AG10803 (cell line): ENCODE measurements around the gene GOLGA6L26.
"Not testable (repeated sequence)": the region's sequence is repeated elsewhere in the genome, so short reads cannot be mapped to it uniquely, and the experiment has no call there.

Experiments
- DNase-seq: peaks from one replicate; pipeline ENCODE4 v3.0.0; 2010; ENCODE audit warnings: low read depth
- H3K4me3 ChIP-seq: 2 replicates; pipeline ENCODE4 v1.5.1; 2011; ENCODE audit warnings: mild to moderate bottlenecking, low read length, control low read depth

The GOLGA6L26 gene

DNA sequence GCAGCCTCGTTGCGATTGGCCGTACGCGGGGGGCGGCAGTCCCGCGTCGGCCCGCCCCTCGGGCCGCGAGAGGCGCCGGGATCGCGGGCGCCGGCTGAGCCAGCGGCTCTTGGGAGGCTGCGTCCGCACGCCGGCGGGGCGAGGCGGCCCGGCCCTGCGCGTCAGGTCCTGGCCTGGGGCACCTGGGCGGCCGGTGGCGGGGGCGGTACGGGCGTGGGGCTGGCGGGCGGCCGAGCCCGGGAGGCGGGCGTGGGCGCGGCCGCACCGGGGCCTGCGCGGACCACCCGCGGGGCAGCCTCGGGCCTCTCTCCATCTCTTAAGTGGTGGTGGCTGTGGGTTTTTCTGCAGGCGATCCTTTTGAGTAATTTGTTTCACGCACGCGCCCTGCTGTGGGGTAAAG lies 30.3 kb downstream of the GOLGA6L26 start:
- H3K4me3 ChIP-seq = peak overlapping the region; percentile 59
- peak; percentile 22 for DNase-seq

DNA sequence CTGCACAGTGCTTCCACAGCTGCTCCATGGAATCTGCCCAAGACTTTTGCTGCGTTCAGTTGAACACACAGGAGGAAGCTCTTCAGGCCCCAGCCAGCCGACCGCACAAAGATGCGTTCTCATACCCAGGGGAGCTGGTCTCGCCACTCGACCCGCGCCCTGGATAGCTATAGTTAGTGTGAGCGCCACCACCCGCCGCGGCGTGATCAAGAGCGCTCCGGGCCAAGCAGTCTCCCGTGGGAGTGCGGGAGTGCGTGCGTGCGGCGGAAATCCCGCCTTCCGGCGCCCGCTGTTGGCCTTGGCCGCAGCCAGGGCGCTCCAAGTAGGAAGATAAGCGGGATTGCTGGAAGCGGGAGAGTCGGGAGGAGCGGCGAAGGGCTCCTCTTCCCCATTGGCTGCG lies 30.8 kb downstream of the GOLGA6L26 start:
- peak overlapping the region; percentile 31; the same call in 1 of the 2 replicates for H3K4me3 ChIP-seq

More for the DNA sequence above, 30.8 kb downstream of the GOLGA6L26 start:
- not testable (repeated sequence) for DNase-seq
